OCI-LY3 (cell line): ENCODE data around the gene C2.

ENCODE experiments used
- CTCF ChIP-seq: fragments of 200-600, 300-600 bp; sonication (generic); IDR thresholded peaks from 2 replicates; pipeline ENCODE4 v1.5.1; 2014; ENCODE audit warnings: antibody characterized with exemption, low read length, low read depth
- EZH2phosphoT487 ChIP-seq: fragments of 200-600 bp; shearing (Covaris generic); IDR thresholded peaks from 2 replicates; pipeline ENCODE4 v1.6.1; 2018; ENCODE audit warnings: antibody characterized with exemption, mixed run types, low read depth

GRCh38 chr6:31971279-31971992, 43.9 kb downstream of the C2 start:
- no peak for TF ChIP-seq CTCF
- TF ChIP-seq EZH2phosphoT487: no peak
